ENCODE results near the gene PIK3R3.
"Not testable (repeated sequence)": the region's sequence is repeated elsewhere in the genome, so short reads cannot be mapped to it uniquely, and the experiment has no call there.

Gene PIK3R3

GRCh38 chr1:46099215-46099614 lies 33.2 kb downstream of the PIK3R3 start:
- no peak for DNase-seq

GRCh38 chr1:46098027-46098712 lies 34.3 kb downstream of the PIK3R3 start:
- peak; percentile 29 for DNase-seq

GRCh38 chr1:46097149-46097472 lies 35.3 kb downstream of the PIK3R3 start:
- DNase-seq = no peak

GRCh38 chr1:46096269-46097148 lies 35.9 kb downstream of the PIK3R3 start:
- no peak for DNase-seq

- DNase-seq = not testable (repeated sequence)
Observed at GRCh38 chr1:46095110-46095509, 37.3 kb downstream of the PIK3R3 start.

GRCh38 chr1:46094471-46095005 lies 37.9 kb downstream of the PIK3R3 start:
- no peak for DNase-seq

GRCh38 chr1:46093832-46094231 lies 38.6 kb downstream of the PIK3R3 start:
- DNase-seq = not testable (repeated sequence)

- DNase-seq = no peak
Observed at GRCh38 chr1:46087891-46088290, 44.5 kb downstream of the PIK3R3 start.

- DNase-seq = no peak
Observed at GRCh38 chr1:46086576-46086975, 45.9 kb downstream of the PIK3R3 start.

GRCh38 chr1:46084553-46085451 lies 47.6 kb downstream of the PIK3R3 start:
- DNase-seq = no peak

- no peak for DNase-seq
Observed at GRCh38 chr1:46083579-46083978, 48.9 kb downstream of the PIK3R3 start.

- DNase-seq = no peak
Observed at GRCh38 chr1:46081619-46082018, 50.8 kb downstream of the PIK3R3 start.

GRCh38 chr1:46081206-46081605 lies 51.2 kb downstream of the PIK3R3 start:
- no peak for DNase-seq

- no peak for DNase-seq
Observed at GRCh38 chr1:46080257-46080656, 52.2 kb downstream of the PIK3R3 start.

GRCh38 chr1:46077644-46078043 lies 54.8 kb downstream of the PIK3R3 start:
- DNase-seq = no peak

- no peak for DNase-seq
Observed at GRCh38 chr1:46076343-46076742, 56.1 kb downstream of the PIK3R3 start.

GRCh38 chr1:46072975-46073374 lies 59.5 kb downstream of the PIK3R3 start:
- no peak for DNase-seq

GRCh38 chr1:46070164-46070814 lies 62.1 kb downstream of the PIK3R3 start:
- no peak for DNase-seq

- no peak for DNase-seq
Observed at GRCh38 chr1:46068525-46068924, 63.9 kb downstream of the PIK3R3 start.

GRCh38 chr1:46067652-46068051 lies 64.8 kb downstream of the PIK3R3 start:
- DNase-seq = no peak

- DNase-seq = no peak
Observed at GRCh38 chr1:46065405-46065804, 67.0 kb downstream of the PIK3R3 start.

GRCh38 chr1:46064708-46065107 lies 67.7 kb downstream of the PIK3R3 start:
- DNase-seq = no peak
